Thymus (tissue), 11 donors: ENCODE data around the gene KRTAP24-1. TPM values are rescaled to one million over a fixed set of nuclear protein-coding genes. Genes with fewer than 3 reads are reported as not detected.

Source experiments
- DNase-seq, 9 donors: peaks; one replicate each; pipeline ENCODE4 v3.0.0-alpha.2; 2013; ENCODE audit warnings: low spot score in 9 of 9, low read depth in 6 of 9, missing footprints in 1 of 9
- H3K27ac ChIP-seq, 2 donors: one replicate each; pipeline ENCODE4 v1.5.1; 2013; ENCODE audit warnings: control low read depth in 1 of 2, low read depth in 1 of 2, low read length in 1 of 2, mild to moderate bottlenecking in 1 of 2, moderate library complexity in 1 of 2
- H3K27me3 ChIP-seq, 2 donors: one replicate each; pipeline ENCODE4 v1.5.1; 2013; ENCODE audit warnings: low read length in 1 of 2; ENCODE audit not compliant: control insufficient read depth in 2 of 2, insufficient read depth in 1 of 2
- H3K36me3 ChIP-seq, 2 donors: one replicate each; pipeline ENCODE4 v1.5.1; 2013; ENCODE audit warnings: low read length in 1 of 2, mild to moderate bottlenecking in 1 of 2, moderate library complexity in 1 of 2; ENCODE audit not compliant: control insufficient read depth in 2 of 2, insufficient read depth in 2 of 2
- H3K4me1 ChIP-seq, 2 donors: one replicate each; pipeline ENCODE4 v1.5.1; 2013; ENCODE audit warnings: low read length in 2 of 2; ENCODE audit not compliant: control insufficient read depth in 2 of 2, insufficient read depth in 2 of 2
- H3K4me3 ChIP-seq, 2 donors: one replicate each; pipeline ENCODE4 v1.5.1; 2013; ENCODE audit warnings: low read length in 2 of 2, control low read depth in 1 of 2, mild to moderate bottlenecking in 1 of 2
- H3K9me3 ChIP-seq, 2 donors: one replicate each; pipeline ENCODE4 v1.5.1; 2013; ENCODE audit warnings: low read length in 1 of 2, mild to moderate bottlenecking in 1 of 2; ENCODE audit not compliant: control insufficient read depth in 2 of 2, insufficient read depth in 1 of 2
- WGBS: extraction: QIAGEN DNeasy Blood & Tissue Kit; methylation state at CpG from one replicate; pipeline ENCODE4 v1.1.7; 2013; 5-methylcytosine and 5-hydroxymethylcytosine counted together
- polyA plus RNA-seq: library from polyadenylated mRNA; stranded (reverse); fragments of 200-250 nt; gene quantifications from one replicate; pipeline ENCODE4 v1.2.3, GENCODE V29; 2013
- total RNA-seq: library from RNA; stranded (reverse); fragments of 120-200 nt; gene quantifications from one replicate; pipeline ENCODE4 v1.2.4, GENCODE V29; 2013
- donor health status: healthy.

KRTAP24-1 gene
- total and polyA plus RNA-seq, 2 donors, result not detected

DNA sequence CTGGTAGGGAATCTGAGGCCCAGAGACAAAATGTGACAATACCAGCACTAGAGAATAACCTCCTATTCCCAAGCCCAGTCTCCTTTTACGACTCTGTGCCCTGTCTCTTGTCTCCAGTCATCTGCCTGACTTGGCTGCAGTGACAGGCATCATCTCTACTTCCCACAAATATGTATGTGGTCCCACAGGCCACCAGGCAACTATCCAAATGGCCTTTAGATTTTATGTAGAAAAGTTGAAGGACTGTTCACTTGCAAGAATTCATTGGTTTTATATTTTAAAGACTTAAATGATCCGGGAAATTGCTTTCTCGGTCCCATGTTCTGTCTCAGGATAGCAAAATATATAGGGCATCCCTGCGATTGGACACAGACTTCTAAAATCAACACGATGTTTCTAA lies 11.6 kb downstream of the KRTAP24-1 start:
- no peak overlapping the region for H3K27ac ChIP-seq
- no peaks in the 10 kb centered on the region for H3K27me3 ChIP-seq
- H3K4me3 ChIP-seq, result no peak overlapping the region
- H3K9me3 ChIP-seq, result no peaks in the 10 kb centered on the region
- H3K4me1 ChIP-seq, result no peaks in the 10 kb centered on the region
- WGBS, result 90% methylated on average over 5 of the region's 5 CpGs
- no peaks in the 10 kb centered on the region for H3K36me3 ChIP-seq
- no peak for DNase-seq

- Histone ChIP-seq H3K27me3 (no peaks in the 10 kb centered on the region), H3K4me3 (no peak overlapping the region), H3K9me3 (peaks cover 0 to 2% of the 10 kb centered on the region in 2 donors), H3K27ac (no peak overlapping the region), H3K36me3 (no peaks in the 10 kb centered on the region), H3K4me1 (no peaks in the 10 kb centered on the region)
- no peak for DNase-seq
- 58% methylated on average over 3 of the region's 3 CpGs for WGBS
Measured at GRCh38 chr21:30269803-30270530, 12.8 kb downstream of the KRTAP24-1 start.

DNA sequence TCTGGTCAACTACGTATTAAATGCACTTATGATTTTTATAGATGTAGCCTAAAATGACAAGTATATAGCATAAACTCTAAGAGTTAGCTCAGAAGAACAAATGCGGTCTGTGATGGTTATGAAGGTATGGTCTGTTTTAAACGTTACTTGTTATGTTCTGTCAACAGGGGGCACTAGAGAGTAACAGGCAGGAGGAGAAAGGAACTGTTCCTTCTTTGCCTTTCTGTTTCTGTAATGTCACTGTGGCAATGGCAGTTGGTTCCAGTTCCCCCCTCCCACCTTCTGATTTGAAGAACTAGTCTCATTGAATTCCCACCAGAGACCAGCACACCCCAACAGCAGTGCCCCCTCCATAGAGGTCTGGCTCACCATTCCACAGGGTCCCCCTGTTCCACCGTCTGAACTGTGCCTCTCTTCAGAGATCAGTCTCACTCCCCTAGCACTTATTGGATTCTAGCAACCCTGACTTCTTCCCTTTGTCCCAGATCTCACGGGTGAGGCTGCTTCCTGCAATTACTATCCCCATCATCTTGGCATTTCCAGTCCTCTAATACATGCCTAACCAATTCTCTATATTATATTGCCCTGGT lies 14.0 kb downstream of the KRTAP24-1 start:
- H3K27ac ChIP-seq, result no peak overlapping the region
- 82% methylated on average over 5 of the region's 5 CpGs for WGBS
- H3K36me3 ChIP-seq, result no peaks in the 10 kb centered on the region
- peaks cover 0 to 2% of the 10 kb centered on the region in 2 donors for H3K9me3 ChIP-seq
- H3K4me3 ChIP-seq, result no peak overlapping the region
- H3K4me1 ChIP-seq, result no peaks in the 10 kb centered on the region
- peak in 1 of 9 donors; percentile 4 for DNase-seq
- no peaks in the 10 kb centered on the region for H3K27me3 ChIP-seq

DNA sequence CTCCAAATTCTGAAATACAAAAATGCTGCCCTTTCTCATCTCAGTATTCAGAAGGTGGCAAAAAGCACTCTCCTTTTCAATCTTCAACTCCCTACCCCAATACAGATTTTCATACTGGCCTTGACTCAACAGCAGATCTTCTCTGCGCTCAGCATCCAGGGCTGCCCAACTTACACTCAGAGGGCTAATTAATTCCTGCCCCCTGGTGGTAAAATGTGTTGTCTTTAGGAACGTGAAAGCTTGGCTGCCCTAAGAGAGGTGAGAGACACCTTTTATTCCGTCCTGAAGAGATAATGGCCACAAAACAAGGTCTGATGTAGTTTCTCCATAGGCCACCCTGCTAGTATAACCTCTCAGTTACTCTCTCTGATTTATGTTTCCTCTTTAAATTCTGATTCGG lies 25.0 kb downstream of the KRTAP24-1 start:
- DNase-seq, result peak in 1 of 9 donors; percentile 1
- no peaks in the 10 kb centered on the region for H3K9me3 ChIP-seq
- no peak overlapping the region for H3K4me3 ChIP-seq
- H3K4me1 ChIP-seq, result no peaks in the 10 kb centered on the region
- H3K27me3 ChIP-seq, result no peaks in the 10 kb centered on the region
- WGBS, result 78% methylated on average over 4 of the region's 4 CpGs
- H3K36me3 ChIP-seq, result no peaks in the 10 kb centered on the region
- no peak overlapping the region for H3K27ac ChIP-seq

DNA sequence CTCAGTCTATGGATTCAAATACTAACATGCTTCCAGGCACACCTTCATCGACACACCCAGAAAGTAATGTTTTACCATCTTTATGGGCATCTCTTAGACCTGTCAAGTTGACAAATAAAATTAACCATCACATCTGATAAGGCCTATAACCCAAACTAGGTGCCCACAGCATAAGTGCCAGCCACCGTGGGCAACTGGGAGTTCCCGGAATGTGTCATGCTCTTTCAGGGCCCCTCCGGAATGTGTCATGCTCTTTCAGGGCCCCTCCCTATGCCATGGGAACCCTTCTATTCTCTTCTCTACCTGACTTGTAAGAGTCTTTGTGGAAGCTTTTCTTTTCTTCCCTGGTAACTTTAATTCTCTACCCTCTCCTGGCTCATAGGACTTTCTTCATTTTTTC lies 26.6 kb downstream of the KRTAP24-1 start:
- WGBS, result 96% methylated on average over 4 of the region's 4 CpGs
- no peaks in the 10 kb centered on the region for H3K36me3 ChIP-seq
- H3K4me3 ChIP-seq, result no peak overlapping the region
- H3K9me3 ChIP-seq, result no peaks in the 10 kb centered on the region
- H3K27me3 ChIP-seq, result no peaks in the 10 kb centered on the region
- DNase-seq, result no peak
- H3K4me1 ChIP-seq, result no peaks in the 10 kb centered on the region
- H3K27ac ChIP-seq, result no peak overlapping the region

DNA sequence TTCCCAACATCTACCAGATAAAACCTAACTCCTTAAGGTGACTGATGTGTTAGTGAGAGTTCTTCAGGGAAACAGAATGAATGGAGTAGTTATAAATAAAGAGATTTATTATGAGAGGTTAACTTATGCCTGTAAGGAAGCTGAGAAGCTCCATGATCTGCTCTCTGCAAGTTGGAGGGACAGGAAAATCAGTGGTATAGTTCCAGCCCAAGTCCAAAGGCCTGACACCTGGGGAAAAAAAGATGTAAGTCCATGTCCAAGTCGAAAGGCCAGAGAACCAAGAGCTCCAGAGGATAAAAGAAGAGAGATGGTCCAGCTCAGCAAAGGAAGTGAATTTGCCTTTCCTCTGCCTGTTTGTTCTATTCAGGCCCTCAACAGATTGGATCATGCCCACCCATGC lies 27.1 kb downstream of the KRTAP24-1 start:
- Histone ChIP-seq H3K4me3 (no peak overlapping the region), H3K4me1 (no peaks in the 10 kb centered on the region), H3K27me3 (no peaks in the 10 kb centered on the region), H3K27ac (no peak overlapping the region), H3K36me3 (no peaks in the 10 kb centered on the region), H3K9me3 (no peaks in the 10 kb centered on the region)
- WGBS, result 49% methylated on average over 1 of the region's 1 CpG
- no peak for DNase-seq

DNA sequence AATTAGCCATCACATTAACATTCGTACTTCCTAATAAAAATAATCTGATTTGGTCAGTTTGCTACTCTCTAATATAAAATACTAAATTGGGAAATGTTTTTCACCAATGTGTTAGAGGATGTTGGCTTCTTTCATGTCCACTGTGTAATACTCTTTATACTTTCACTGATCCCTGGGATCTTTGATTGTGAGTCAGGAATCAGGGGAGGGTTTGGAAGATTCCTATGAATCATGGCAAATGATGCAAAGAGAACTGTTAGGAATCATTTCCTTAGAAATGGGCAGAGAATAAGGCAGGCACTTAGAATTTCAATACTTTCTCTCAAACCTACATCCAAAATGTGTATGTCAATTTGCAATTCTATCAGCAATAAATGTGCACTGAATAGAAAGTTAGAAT lies 31.0 kb downstream of the KRTAP24-1 start:
- Histone ChIP-seq H3K9me3 (no peaks in the 10 kb centered on the region), H3K36me3 (no peaks in the 10 kb centered on the region), H3K27me3 (no peaks in the 10 kb centered on the region), H3K4me3 (no peak overlapping the region), H3K4me1 (no peaks in the 10 kb centered on the region), H3K27ac (no peak overlapping the region)
- no peak for DNase-seq
- 89% methylated on average over 1 of the region's 1 CpG for WGBS

- DNase-seq, result no peak
- Histone ChIP-seq H3K27me3 (no peaks in the 10 kb centered on the region), H3K27ac (no peak overlapping the region), H3K4me1 (no peaks in the 10 kb centered on the region), H3K9me3 (no peaks in the 10 kb centered on the region), H3K4me3 (no peak overlapping the region), H3K36me3 (no peaks in the 10 kb centered on the region)
- WGBS, result 93% methylated on average over 3 of the region's 3 CpGs
Measured at GRCh38 chr21:30249936-30250335, 32.8 kb downstream of the KRTAP24-1 start.

GRCh38 chr21:30248844-30249243 lies 33.9 kb downstream of the KRTAP24-1 start:
- 84% methylated on average over 9 of the region's 9 CpGs for WGBS
- no peaks in the 10 kb centered on the region for H3K4me1 ChIP-seq
- H3K27me3 ChIP-seq, result no peaks in the 10 kb centered on the region
- no peaks in the 10 kb centered on the region for H3K36me3 ChIP-seq
- DNase-seq, result no peak
- H3K27ac ChIP-seq, result no peak overlapping the region
- no peak overlapping the region for H3K4me3 ChIP-seq
- H3K9me3 ChIP-seq, result no peaks in the 10 kb centered on the region
